HG03097 (cell line): ENCODE measurements around the gene IDH1.
"Not testable (repeated sequence)": the region's sequence is repeated elsewhere in the genome, so short reads cannot be mapped to it uniquely, and the experiment has no call there.

ENCODE experiments used
- ATAC-seq: cut with Tn5 transposase; IDR thresholded peaks from one replicate; pipeline ENCODE4 v1.9.1; 2021; ENCODE audit not compliant: unreplicated experiment, low FRiP score

The IDH1 gene

DNA sequence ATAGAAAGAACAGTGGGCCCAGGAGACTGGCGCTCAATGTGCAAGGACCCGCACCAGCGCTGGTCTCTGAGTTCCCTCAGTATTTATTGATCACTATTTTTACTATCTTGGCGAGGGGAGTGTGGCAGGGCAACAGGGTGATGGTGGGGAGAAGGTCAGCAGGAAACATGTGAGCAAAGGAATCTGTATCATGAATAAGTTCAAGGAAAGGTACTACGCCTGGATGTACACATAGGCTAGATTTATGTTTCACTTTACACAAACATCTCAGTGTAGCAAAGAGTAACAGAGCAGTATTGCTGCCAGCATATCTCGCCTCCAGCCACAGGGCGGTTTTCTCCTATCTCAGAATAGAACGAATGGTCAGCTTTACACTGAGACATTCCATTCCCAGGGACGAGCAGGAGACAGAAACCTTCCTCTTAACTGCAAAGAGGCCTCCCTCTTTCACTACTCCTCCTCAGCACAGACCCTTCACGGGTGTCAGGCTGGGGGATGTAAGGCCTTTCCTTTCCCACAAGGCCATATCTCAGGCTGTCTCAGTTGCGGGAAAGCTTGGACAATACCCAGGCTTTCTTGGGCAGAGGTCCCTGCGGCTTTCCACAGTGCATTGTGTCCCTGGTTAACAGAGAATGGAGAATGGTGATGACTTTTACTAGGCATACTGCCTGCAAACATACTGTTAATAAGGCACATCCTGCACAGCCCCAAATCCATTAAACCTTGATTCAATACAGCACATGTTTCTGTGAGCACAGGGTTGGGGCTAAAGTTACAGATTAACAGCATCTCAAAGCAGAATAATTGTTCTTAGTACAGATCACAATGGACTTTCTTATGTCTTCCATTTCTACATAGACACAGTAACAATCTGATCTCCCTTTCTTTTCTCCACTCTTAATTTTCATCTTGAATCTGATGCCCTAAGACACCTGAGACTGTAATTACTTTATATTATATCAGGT, 2.3 kb upstream of the IDH1 start:
- ATAC-seq = not testable (repeated sequence)

DNA sequence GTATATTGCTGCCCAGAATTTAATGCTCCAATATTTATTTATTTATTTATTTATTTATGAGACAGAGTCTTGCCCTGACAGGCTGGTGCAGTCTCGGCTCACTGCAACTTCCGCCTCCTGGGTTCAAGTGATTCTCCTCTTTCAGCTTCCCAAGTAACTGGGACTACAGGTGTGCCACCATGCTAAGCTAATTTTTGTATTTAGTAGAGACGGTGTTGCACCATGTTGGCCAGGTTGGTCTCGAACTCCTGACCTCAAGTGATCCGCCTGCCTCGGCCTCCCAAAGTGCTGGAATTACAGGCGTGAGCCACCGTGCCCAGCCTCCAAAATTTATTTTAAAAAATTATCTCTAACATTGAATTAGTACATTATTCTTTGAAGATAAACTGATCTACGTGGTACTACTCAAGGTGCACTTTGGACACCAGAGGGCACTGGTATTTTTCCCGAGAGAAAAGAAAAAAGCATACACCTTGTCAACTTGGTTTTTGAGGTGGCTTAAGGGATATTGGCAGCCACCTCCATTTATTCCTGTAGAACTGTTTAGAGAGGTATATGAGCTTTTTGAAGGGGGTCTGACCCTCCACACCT, 1.4 kb upstream of the IDH1 start:
- no peak for ATAC-seq

DNA sequence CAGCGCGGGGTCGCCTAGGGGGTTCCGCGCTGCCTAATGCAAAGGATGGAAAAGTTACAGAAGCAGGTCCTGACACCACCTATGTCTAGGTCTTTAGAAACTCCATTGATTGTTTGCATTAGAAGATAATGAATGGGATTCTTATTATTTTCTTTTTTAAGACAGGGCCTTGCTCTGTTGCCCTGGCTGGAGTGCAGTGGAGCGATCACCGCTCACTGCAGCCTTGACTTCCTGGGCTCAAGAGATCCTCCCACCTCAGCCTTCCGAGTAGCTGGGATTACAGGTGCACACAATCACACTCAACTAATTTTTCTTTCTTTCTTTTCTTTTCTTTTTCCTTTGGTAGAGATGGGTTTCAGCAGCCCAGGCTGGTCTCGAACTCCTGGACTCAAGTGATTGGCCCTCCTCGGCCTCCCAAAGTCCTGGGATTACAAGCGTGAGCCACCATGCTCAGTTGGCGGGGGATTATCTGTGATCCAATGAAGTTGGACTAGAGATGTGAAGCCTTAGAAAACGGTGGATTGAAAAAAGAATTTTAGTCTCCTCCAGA, 761 bp upstream of the IDH1 start:
- ATAC-seq = peak; percentile 7

DNA sequence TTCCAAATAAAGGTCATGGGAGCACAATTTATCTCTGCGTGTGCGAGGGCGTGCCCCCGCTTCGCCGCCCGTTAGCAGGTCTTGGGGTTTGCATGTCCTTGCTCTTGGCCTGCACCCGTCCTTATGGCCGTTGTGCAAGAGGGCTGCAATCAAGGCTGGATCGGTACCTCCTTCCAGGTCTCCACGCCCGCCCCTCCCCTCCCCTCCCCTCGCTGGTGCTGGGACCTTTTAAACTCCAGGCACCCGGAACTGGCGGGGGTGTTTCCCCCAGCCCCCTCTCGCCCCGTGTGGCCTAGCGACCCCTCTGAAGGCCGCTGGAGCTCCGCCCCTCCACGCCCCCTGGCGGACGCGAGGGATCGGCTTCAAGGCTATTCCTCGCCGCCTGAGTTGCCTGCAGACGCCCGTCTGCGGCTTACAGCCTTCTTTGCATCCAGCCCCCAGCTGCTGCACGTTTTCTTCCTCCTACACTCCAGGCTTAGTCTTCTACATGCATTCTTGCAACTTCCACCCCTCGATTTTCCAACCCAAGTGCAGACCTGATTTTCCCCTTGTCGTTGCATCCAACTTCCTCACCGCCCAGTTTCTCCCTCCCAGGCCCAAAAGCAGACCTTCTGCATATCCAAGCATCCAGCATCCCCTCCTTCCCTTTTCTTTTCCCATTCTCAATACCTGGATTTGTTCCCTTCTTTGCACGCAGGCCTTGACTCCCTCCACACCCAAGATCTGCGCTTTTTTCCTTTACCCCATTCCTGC, 577 bp downstream of the IDH1 start:
- ATAC-seq = peak; percentile 83

DNA sequence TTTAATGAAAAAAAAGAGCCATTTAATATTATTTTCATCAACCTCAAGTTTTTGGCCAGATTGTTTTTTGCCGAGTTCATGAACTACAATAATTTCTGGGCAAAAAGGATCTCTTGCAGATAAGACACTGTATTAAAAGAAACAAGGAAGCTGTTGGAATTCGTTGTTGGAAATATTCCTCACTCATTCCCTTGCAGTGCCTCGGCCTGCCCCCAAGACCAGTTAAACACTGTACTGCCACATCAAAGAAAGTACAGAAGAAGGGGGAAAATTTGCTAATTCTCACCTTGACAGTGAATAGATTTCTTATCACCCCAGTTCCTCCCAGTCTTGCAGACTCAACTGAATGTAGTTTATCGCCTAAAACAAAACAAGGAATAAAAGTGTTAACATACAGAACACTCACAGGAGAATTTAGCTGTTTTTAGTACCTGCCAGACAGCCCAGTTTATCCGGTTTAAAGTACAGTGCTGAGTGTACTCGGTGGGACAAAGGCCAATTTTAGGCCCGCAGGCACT, 1.2 kb downstream of the IDH1 start:
- no peak for ATAC-seq

GRCh38 chr2:208252716-208253492, 2.0 kb downstream of the IDH1 start:
- ATAC-seq = no peak

- ATAC-seq = no peak
Observed at GRCh38 chr2:208251098-208251497, 3.8 kb downstream of the IDH1 start.

GRCh38 chr2:208250388-208250787, 4.5 kb downstream of the IDH1 start:
- no peak for ATAC-seq

- ATAC-seq = no peak
Observed at GRCh38 chr2:208249296-208249695, 5.6 kb downstream of the IDH1 start.

GRCh38 chr2:208248601-208249000, 6.3 kb downstream of the IDH1 start:
- no peak for ATAC-seq

- ATAC-seq = no peak
Observed at GRCh38 chr2:208245746-208246145, 9.1 kb downstream of the IDH1 start.

- no peak for ATAC-seq
Observed at GRCh38 chr2:208244422-208244821, 10.4 kb downstream of the IDH1 start.

GRCh38 chr2:208240619-208241209, 14.2 kb downstream of the IDH1 start:
- no peak for ATAC-seq

DNA sequence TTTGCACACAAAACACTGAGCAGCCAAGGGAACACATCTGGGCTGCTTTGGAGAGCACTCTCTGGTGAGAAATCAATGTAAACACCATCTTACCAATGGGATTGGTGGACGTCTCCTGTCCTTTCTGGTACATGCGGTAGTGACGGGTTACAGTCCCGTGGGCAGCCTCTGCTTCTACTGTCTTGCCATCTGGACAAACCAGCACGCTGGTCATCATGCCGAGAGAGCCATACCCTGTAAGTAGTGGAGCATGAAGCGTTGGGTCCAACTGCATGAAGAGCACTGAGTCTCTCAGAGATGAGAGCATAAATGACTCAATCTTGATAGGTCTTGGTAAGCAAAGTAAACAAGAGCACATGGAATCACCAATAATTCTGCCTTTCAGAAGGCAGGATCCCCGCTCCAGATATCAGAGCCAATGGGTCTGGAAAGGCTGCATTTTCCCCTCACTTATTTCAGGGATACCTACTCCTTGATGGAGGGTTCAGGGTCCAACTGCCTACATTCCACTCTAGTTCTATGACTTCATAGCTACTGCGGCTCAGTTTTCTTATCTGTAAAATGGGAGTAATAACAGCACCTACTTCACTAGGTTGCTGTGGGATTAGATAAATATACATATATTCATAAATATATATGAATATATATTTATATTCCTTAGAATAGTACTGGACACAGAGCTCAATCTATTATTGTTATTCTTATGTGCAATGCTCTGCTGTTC, 14.9 kb downstream of the IDH1 start:
- ATAC-seq = no peak

- ATAC-seq = no peak
Observed at GRCh38 chr2:208235860-208236259, 19.0 kb downstream of the IDH1 start.

DNA sequence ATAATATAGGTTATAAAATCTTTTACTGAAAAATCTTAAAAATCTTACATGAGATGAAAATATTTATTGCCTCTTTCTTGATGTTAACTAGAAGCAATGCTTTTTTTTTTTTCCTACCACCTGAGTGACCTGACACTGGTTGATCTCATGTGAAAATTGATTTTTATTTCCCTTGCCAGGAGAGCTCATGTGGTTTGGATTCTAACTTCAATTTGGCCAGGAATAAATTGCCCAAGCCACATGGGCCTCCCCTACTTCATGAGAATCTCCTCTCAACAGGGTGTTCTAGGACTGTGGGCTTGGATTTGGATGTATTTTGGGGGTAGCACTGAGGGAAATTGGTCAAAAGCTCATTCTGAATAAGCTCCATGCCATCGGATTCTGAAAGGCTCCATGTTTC, 20.1 kb downstream of the IDH1 start:
- no peak for ATAC-seq

DNA sequence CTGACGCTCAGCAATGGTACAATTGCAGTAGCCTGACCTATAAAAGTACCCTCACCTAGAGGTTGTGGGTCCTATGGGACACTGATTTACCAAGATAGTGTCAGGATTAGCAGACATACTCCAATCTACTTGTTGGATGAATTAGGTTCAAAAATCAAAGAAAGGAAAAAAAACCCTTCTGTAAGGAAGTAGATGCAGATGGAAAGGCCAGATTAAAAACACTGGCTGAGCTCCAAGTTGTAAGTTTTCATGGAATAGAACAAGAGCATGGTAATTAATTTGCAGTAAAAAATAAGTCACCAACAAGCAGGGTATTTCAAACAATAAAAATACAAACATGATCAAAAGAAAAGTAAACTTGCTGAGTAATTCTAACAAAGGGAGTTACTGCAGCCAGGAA, 26.4 kb downstream of the IDH1 start:
- no peak for ATAC-seq

DNA sequence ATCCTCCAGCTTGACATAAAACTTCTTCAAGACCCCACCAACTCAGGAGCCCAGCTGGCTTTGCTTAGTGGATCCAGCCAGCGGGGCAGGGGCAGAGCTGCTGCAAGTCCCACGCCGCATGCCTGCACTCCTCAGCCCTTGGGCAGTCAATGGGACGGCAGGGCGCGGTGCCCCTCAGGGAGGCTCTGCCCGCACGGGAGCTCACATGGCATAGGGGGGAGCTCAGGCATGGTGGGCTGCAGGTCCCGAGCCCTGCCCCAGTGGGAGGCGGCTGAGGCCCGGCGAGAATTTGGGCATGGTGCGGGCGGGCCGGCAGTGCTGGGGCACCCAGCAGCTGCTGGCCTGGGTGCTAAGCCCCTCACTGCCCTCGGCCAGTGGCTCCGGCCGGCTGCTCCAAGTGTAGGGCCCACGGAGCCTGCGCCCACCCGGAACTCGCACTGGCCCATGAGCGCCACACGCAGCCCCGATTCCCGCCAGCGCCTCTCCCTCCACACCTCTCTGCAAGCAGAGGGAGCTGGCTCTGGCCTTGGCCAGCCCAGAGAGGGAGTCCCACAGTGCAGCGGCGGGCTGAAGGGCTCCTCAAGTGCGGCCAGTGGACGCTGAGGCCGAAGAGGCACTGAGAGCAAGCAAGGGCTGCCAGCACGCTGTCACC, 27.2 kb downstream of the IDH1 start:
- ATAC-seq = no peak

GRCh38 chr2:208224802-208225201, 30.1 kb downstream of the IDH1 start:
- ATAC-seq = no peak
